OCI-LY7 (cell line): ENCODE measurements around the gene UPB1.

ENCODE experiments used
- CTCF ChIP-seq: fragments of 200-600 bp; sonication (generic); conservative IDR thresholded peaks from 2 replicates; pipeline ENCODE4 v1.5.1; 2014; ENCODE audit warnings: mild to moderate bottlenecking, antibody characterized with exemption, low read length, moderate library complexity, mixed read lengths
- EZH2phosphoT487 ChIP-seq: fragments of 200-600 bp; sonication (generic); IDR thresholded peaks from 2 replicates; pipeline ENCODE4 v1.6.1; 2018; ENCODE audit warnings: low read depth, borderline replicate concordance, mild to moderate bottlenecking, mixed run types, antibody characterized with exemption, low read length, moderate library complexity, mixed read lengths

DNA sequence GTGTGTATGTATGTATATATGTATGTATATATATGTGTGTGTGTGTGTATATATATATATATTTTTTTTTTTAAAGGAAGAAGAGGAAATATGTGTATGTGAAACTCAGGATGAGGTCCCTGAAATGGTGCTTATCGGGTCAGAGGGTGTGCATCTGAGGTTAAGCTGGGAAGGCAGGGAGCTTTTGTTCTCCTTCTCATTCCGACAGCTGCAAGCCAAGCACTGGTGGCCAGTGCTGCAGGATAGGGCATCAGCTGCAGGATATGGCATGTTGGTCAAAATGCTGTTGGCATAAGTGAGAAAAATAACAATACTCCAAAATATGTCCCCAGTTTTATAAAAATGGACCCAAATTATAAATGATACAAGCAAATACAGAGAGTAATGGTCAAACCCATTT, 68.1 kb downstream of the UPB1 start:
- no peak for TF ChIP-seq CTCF
- no peak for TF ChIP-seq EZH2phosphoT487
